NCI-H1694 (cell line): ENCODE results near the gene RNF182.
"Not testable (repeated sequence)": the region's sequence is repeated elsewhere in the genome, so short reads cannot be mapped to it uniquely, and the experiment has no call there.

Source experiments
- DNase-seq: peaks from one replicate; lab custom pipeline; 2025; lab: John Stamatoyannopoulos, UW

Gene RNF182

GRCh38 chr6:13965582-13966127 lies 40.9 kb downstream of the RNF182 start:
- DNase-seq = no peak

- no peak for DNase-seq
Measured at GRCh38 chr6:13971303-13971702, 46.6 kb downstream of the RNF182 start.

DNA sequence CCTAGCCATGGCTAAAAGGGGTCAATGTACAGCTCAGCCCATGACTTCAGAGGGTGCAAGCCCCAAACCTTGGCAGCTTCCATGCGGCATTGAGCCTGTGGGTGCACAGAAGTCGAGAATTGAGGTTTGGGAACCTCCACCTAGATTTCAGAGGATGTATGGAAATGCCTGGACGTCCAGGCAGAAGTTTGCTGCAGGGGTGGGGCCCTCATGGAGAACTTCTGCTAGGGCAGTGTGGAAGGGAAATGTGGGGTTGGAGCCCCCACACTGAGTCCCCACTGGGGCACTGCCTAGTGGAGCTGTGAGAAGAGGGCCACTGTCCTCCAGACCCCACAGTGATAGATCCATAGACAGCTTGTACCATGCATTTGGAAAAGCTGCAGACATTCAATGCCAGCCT lies 47.9 kb downstream of the RNF182 start:
- DNase-seq = not testable (repeated sequence)

GRCh38 chr6:13973422-13973821 lies 48.7 kb downstream of the RNF182 start:
- not testable (repeated sequence) for DNase-seq

GRCh38 chr6:13978102-13978640 lies 53.4 kb downstream of the RNF182 start:
- no peak for DNase-seq

- DNase-seq = no peak
Measured at GRCh38 chr6:13978787-13979186, 54.0 kb downstream of the RNF182 start.

GRCh38 chr6:13979284-13980171 lies 54.8 kb downstream of the RNF182 start:
- DNase-seq = no peak

DNA sequence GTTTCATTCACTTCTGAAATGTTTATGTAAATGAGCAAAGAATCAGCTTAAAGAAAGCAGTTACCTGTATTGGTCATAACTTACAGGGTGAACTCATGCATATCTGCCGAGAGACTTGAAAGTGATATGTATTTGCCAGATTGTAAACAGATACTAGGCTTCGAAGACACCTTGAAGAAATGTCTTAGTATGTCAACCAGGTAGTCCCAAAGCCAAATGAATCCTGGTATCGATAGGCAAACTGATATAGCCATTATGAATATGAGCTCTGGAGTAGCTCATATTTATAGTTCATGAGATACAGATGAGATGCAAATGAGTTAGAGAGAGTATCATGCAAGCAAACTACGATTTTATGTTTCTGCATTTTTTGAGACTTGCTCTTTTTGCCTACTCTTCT lies 55.8 kb downstream of the RNF182 start:
- DNase-seq = no peak

GRCh38 chr6:13985663-13986325 lies 61.0 kb downstream of the RNF182 start:
- no peak for DNase-seq

DNA sequence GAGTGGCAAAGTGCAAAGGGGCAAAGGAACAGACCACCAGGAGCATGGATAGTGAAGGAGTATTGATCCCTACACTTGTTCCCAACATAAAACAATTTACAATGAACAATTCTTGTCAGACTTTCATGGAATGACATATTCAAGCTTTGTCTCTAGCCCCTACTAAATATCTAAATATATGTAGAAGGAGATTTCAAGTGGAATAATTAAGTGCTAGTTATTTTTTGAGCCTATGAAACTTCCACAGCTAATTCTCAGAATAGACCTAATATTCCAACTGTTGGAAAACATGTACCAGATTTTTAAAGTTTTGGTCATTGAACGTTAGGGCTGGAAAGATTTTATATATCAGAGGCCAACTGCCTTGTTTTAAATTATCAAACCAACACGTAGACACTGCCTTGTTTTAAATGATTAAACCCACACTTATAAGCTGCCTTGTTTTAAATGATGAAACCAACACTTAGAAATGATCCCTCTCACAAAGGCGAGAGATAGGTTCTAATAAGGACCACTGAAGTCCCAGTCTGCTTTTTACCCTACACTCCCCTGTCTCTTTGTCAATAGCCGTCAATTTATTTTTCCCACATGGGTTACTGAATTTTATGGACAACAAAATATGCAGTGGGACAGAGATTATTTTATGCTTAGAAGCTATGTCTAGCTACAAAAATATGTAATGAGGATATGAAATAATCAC lies 62.1 kb downstream of the RNF182 start:
- DNase-seq = no peak

- DNase-seq = no peak
Measured at GRCh38 chr6:13987400-13987865, 62.7 kb downstream of the RNF182 start.

DNA sequence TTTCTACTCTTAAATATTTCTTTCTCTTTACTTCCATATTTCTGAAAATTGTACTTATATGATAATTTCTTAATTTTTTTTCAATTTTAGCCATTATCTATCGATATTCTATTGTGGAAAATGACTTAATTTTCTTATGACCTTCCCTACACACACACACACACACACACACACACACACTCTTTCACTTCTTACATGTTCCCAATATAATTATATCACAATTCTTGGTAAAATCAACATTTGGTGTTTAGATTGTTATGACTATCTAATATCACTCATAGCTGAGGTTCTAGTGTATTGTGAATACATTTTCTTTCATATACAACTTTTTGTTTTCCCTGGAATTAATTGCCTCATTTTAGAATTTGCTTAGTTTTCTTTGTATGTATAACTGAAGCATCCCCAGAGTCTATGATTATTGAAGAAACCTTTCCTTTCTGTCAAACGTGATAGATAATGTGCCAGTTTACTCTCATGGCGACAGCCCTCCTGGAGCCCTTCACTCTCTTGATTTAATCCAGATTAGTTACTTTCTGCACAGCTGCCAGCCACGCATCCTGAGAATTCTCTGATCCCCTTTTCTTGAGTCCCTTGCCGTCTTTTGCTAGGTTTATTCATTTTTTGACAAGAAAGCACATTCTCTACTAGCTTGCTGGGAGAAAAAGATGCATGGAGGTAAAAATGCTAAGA lies 63.4 kb downstream of the RNF182 start:
- no peak for DNase-seq

GRCh38 chr6:13988908-13989307 lies 64.2 kb downstream of the RNF182 start:
- no peak for DNase-seq

GRCh38 chr6:13989496-13990144 lies 64.9 kb downstream of the RNF182 start:
- DNase-seq = no peak

- no peak for DNase-seq
Measured at GRCh38 chr6:13990796-13991195, 66.0 kb downstream of the RNF182 start.

- no peak for DNase-seq
Measured at GRCh38 chr6:13991393-13991792, 66.6 kb downstream of the RNF182 start.

DNA sequence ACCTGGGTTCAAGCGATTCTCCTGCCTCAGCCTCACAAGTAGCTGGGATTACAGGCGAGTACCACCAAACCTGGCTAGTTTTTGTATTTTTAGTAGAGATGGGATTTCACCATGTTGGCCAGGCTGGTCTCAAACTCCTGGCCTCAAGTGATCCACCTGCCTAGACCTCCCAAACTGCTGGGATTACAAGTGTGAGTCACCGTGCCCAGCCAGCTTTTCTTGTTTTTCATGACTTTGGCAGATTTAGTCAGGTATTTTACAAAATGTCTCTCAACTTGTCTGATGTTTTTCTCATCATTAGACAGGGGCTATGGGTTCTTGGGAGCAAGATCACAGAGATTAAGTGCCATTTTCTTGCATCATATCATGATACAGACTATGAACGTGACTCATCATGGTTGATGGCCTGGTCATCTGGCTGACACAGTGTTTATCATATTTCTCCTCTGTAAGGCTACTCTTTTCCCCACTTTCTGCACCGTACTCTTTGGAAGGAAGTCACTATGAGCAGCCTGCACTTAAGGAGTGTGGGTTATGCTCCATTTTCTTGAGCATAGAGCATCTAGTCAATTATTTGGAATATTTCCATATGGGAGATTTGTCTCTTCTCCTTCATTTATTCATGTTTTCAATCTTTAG lies 67.8 kb downstream of the RNF182 start:
- no peak for DNase-seq

GRCh38 chr6:13993416-13993815 lies 68.7 kb downstream of the RNF182 start:
- DNase-seq = no peak

GRCh38 chr6:13998356-13998755 lies 73.6 kb downstream of the RNF182 start:
- no peak for DNase-seq

DNA sequence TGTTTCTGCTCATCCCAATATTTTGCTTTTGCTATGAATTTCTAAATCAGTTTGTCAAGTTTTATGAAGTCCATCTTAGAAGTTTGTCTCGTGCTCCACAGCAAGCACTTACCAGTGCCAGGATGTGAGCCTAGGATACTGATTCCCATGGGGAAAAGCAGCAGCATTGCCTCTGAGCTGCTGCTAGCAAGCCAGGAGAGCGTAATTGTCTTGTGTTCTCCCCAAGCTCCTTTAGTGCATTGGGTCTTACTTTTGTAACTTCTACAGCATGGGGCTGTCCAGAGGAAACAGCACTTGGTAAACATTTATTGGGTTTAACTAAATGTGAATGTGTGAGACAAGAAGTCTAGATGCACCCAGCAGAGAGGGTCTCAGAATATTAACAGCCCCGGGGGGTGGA lies 76.1 kb downstream of the RNF182 start:
- DNase-seq = no peak
